Keratinocyte (primary cell): Measurements from ENCODE around the gene MAGIX. TPM values are rescaled to one million over a fixed set of nuclear protein-coding genes. Genes with fewer than 3 reads are reported as not detected.

ENCODE experiments used
- DNase-seq: peaks from one replicate; pipeline ENCODE4 v3.0.0-alpha.2; 2011; ENCODE audit warnings: low read depth, missing footprints, low spot score
- FAIRE-seq: peaks from 2 replicates; lab custom pipeline; 2011; peaks lifted over from hg19 to GRCh38; lab: Jason Lieb, UNC
- H2AFZ ChIP-seq: 2 replicates; pipeline ENCODE4 v1.6.0; 2012; ENCODE audit warnings: low read length, control low read depth, inconsistent platforms; ENCODE audit not compliant: control insufficient read depth
- H3K27ac ChIP-seq: 2 replicates; pipeline ENCODE4 v1.5.1; 2011; ENCODE audit warnings: low read length; ENCODE audit not compliant: control insufficient read depth, insufficient read depth
- H3K27me3 ChIP-seq: 3 replicates; pipeline ENCODE4 v1.6.0; 2011; ENCODE audit warnings: low read length; ENCODE audit not compliant: control insufficient read depth, insufficient read depth; ENCODE audit errors: extremely low read depth
- H3K36me3 ChIP-seq, 2 experiments: 2 replicates in 1 of 2; 3 replicates in 1 of 2; pipeline ENCODE4 v1.5.1; 2011; ENCODE audit warnings: low read length in 2 of 2, mild to moderate bottlenecking in 1 of 2; ENCODE audit not compliant: control insufficient read depth in 2 of 2, insufficient read depth in 2 of 2; ENCODE audit errors: extremely low read depth in 1 of 2
- H3K4me1 ChIP-seq: 3 replicates; pipeline ENCODE4 v1.5.1; 2011; ENCODE audit warnings: low read length; ENCODE audit not compliant: control insufficient read depth, insufficient read depth; ENCODE audit errors: extremely low read depth
- H3K4me2 ChIP-seq: 3 replicates; pipeline ENCODE4 v1.6.0; 2011; ENCODE audit warnings: low read depth, low read length; ENCODE audit not compliant: control insufficient read depth, insufficient read depth; ENCODE audit errors: extremely low read depth
- H3K4me3 ChIP-seq, 3 experiments: fragments of 200-600 bp in 1 of 3; sonication (generic) in 1 of 3; 2 replicates in 2 of 3; 3 replicates in 1 of 3; pipeline ENCODE4 v1.5.1; 2011 to 2016; ENCODE audit warnings: low read length in 3 of 3, mild to moderate bottlenecking in 3 of 3, control low read depth in 2 of 3, inconsistent platforms in 1 of 3, low read depth in 1 of 3, mixed read lengths in 1 of 3, mixed run types in 1 of 3, moderate library complexity in 1 of 3; ENCODE audit not compliant: control insufficient read depth in 2 of 3, insufficient read depth in 2 of 3; ENCODE audit errors: extremely low read depth in 1 of 3
- H3K79me2 ChIP-seq: 2 replicates; pipeline ENCODE4 v1.6.0; 2012; ENCODE audit warnings: low read length; ENCODE audit not compliant: control insufficient read depth, insufficient read depth
- H3K9ac ChIP-seq: 3 replicates; pipeline ENCODE4 v1.6.0; 2011; ENCODE audit warnings: low read length; ENCODE audit not compliant: control insufficient read depth, insufficient read depth; ENCODE audit errors: extremely low read depth
- H3K9me1 ChIP-seq: 3 replicates; pipeline ENCODE4 v1.6.0; 2011; ENCODE audit warnings: low read length; ENCODE audit not compliant: control insufficient read depth, insufficient read depth; ENCODE audit errors: extremely low read depth
- H3K9me3 ChIP-seq: 2 replicates; pipeline ENCODE4 v1.5.1; 2012; ENCODE audit warnings: low read depth, low read length; ENCODE audit not compliant: control insufficient read depth
- H4K20me1 ChIP-seq: 3 replicates; pipeline ENCODE4 v1.6.0; 2011; ENCODE audit warnings: low read length; ENCODE audit not compliant: control insufficient read depth, insufficient read depth; ENCODE audit errors: extremely low read depth
- CTCF ChIP-seq, 3 experiments: IDR thresholded peaks in 1 of 3; conservative IDR thresholded peaks in 1 of 3; optimal IDR thresholded peaks in 1 of 3; 2 replicates in 2 of 3; 3 replicates in 1 of 3; pipeline versions ENCODE3 to v1.5.1; 2011; ENCODE audit warnings: low read length in 3 of 3, mild to moderate bottlenecking in 3 of 3, moderate library complexity in 2 of 3, control low read depth in 1 of 3, inconsistent platforms in 1 of 3; ENCODE audit not compliant: insufficient read depth in 2 of 3; ENCODE audit errors: extremely low read depth in 1 of 3
- EZH2 ChIP-seq: IDR thresholded peaks from one replicate; pipeline ENCODE4 v1.6.1; 2012; ENCODE audit warnings: inconsistent platforms, mild to moderate bottlenecking, low read length, moderate library complexity
- dilution Hi-C: fragments of 300-500 bp; cut with MboI; formaldehyde crosslinking; loops from one replicate; pipeline ENCODE4 v1.7.0; 2020; ENCODE audit warnings: low sequenced_read_pairs; ENCODE audit not compliant: extremely low pct_ligation_motif_present
- polyA plus RNA-seq, 5 experiments: library from polyadenylated mRNA; depleted of rRNA in 3 of 5; stranded (reverse) in 3 of 5; stranded (forward) in 1 of 5; unstranded in 1 of 5; fragments of >200 nt; gene quantifications; 1 replicate in 1 of 5; 2 replicates in 3 of 5; 3 replicates in 1 of 5; pipeline versions ENCODE4 v1.2.1 to v1.2.3, GENCODE V29; 2011 to 2012; ENCODE audit warnings: missing spikeins in 2 of 5, low read depth in 1 of 5, low replicate concordance in 1 of 5

The MAGIX gene
- polyA plus RNA-seq, 1 donor (not counting 4 experiments of a cell fraction or from before 2014, with no cell fraction given) = 0.51 TPM

DNA sequence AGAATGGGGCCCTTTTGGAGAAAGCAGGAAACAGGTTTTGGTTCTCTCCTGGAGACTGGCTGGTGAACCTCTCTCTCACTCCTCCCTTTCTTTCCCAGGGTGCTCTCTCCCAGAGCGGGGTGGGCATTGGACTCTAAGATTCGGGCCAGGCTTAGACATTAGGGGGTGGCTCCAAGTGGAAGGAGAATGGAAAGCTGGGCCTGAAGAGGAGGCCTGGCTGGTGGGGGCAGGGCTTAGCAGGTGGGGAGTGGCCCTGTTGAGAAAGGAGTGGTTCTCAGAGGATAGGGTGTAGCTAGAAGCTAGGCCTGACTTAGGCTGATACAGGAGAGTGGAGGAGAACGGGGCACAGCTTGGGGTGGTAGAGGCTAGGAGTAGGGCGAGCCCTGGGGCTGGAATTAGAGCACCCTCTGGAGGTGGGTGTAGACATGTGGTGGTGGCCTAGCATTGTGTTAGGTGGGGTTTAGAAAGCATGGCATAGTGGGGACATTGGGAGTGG is 14.8 kb downstream of the MAGIX start:
- peaks cover 15% of the 10 kb centered on the region for H3K79me2 ChIP-seq
- dilution Hi-C loops = no loop called here
- no peak for TF ChIP-seq CTCF (optimal IDR thresholded peaks at IDR 0.05 in 1 of 3, IDR thresholded peaks at IDR 0.05 in 1 of 3, conservative IDR thresholded peaks at IDR 0.05 in 1 of 3; ENCODE audit: extremely low read depth in 1 of 3, insufficient read depth in 2 of 3, low read length in 3 of 3)
- TF ChIP-seq EZH2 = no peak
- peak overlapping the region; percentile 37 for H3K9ac ChIP-seq
- H3K27ac ChIP-seq = peak overlapping the region; percentile 69
- H4K20me1 ChIP-seq = peaks cover 6% of the 10 kb centered on the region
- no peaks in the 10 kb centered on the region for H3K9me3 ChIP-seq
- no peaks in the 10 kb centered on the region for H3K27me3 ChIP-seq
- H3K36me3 ChIP-seq = no peaks in the 10 kb centered on the region
- DNase-seq = no peak
- H3K4me3 ChIP-seq = peak overlapping the region in 1 of 3 experiments; percentile 19
- peak overlapping the region; percentile 51 for H3K4me2 ChIP-seq
- no peak overlapping the region for H2AFZ ChIP-seq
- FAIRE-seq = no peak
- peaks cover 36% of the 10 kb centered on the region for H3K4me1 ChIP-seq
- H3K9me1 ChIP-seq = no peaks in the 10 kb centered on the region

GRCh38 chrX:49177873-49178480 is 15.4 kb downstream of the MAGIX start:
- FAIRE-seq (no peak), DNase-seq (no peak)
- no peaks in the 10 kb centered on the region for H3K36me3 ChIP-seq
- H4K20me1 ChIP-seq = peaks cover 2% of the 10 kb centered on the region
- H3K27me3 ChIP-seq = no peaks in the 10 kb centered on the region
- no peak overlapping the region for H3K4me2 ChIP-seq
- peaks cover 10% of the 10 kb centered on the region for H3K79me2 ChIP-seq
- TF ChIP-seq EZH2 (no peak), CTCF (optimal IDR thresholded peaks at IDR 0.05 in 1 of 3, IDR thresholded peaks at IDR 0.05 in 1 of 3, conservative IDR thresholded peaks at IDR 0.05 in 1 of 3; ENCODE audit: extremely low read depth in 1 of 3, insufficient read depth in 2 of 3, low read length in 3 of 3) (no peak)
- dilution Hi-C loops = no loop called here
- H3K9me3 ChIP-seq = no peaks in the 10 kb centered on the region
- H3K9ac ChIP-seq = no peak overlapping the region
- peaks cover 35% of the 10 kb centered on the region for H3K4me1 ChIP-seq
- no peak overlapping the region for H2AFZ ChIP-seq
- no peak overlapping the region for H3K4me3 ChIP-seq
- H3K9me1 ChIP-seq = no peaks in the 10 kb centered on the region
- no peak overlapping the region for H3K27ac ChIP-seq
